Omental fat pad (tissue), 4 donors: ENCODE measurements around the gene NUTF2. TPM values are rescaled to one million over a fixed set of nuclear protein-coding genes. Genes with fewer than 3 reads are reported as not detected.

Source experiments
- ATAC-seq: fragments of 150-250 bp; one replicate; pipeline ENCODE4 v1.9.1; 2016; ENCODE audit warnings: mild to moderate bottlenecking, moderate library complexity; ENCODE audit not compliant: low FRiP score
- DNase-seq: peaks from one replicate; pipeline ENCODE4 v3.0.0-alpha.2; 2019; ENCODE audit warnings: low spot score
- CTCF ChIP-seq, 3 donors: fragments of 450-650 bp; IDR thresholded peaks; one replicate each; pipeline ENCODE4 v1.5.1; 2016 to 2017; ENCODE audit warnings: antibody characterized with exemption in 3 of 3, mild to moderate bottlenecking in 3 of 3, moderate library complexity in 2 of 3
- total RNA-seq, 4 donors: library from RNA; depleted of rRNA; stranded (reverse); fragments of >200 nt; gene quantifications; one replicate each; pipeline ENCODE4 v1.1.0, GENCODE V29; 2016

NUTF2 gene
- 100 to 1,000 TPM in 2 of 4 donors, 10 to 100 TPM in 2; 79.0 to 150 (median 110) TPM for total RNA-seq

- ATAC-seq (peak; percentile 83), DNase-seq (peak; percentile 88)
- no peak for TF ChIP-seq CTCF (IDR thresholded peaks at IDR 0.05)
Measured at GRCh38 chr16:67846320-67847063, at the start of gene NUTF2. TSS of gene NUTF2 (plus strand) at chr16:67846933. CDS start at chr16:67865131, 18,198 bp downstream.

- no peak for DNase-seq
- no peak for TF ChIP-seq CTCF (IDR thresholded peaks at IDR 0.05)
- ATAC-seq, result no peak
Measured at GRCh38 chr16:67800338-67800926, 46.3 kb upstream of the NUTF2 start.

- TF ChIP-seq CTCF (IDR thresholded peaks at IDR 0.05), result no peak
- DNase-seq (no peak), ATAC-seq (no peak)
Measured at GRCh38 chr16:67801241-67801640, 45.5 kb upstream of the NUTF2 start.

GRCh38 chr16:67801883-67802282, 44.9 kb upstream of the NUTF2 start:
- no peak for ATAC-seq
- DNase-seq, result no peak
- TF ChIP-seq CTCF (IDR thresholded peaks at IDR 0.05), result no peak

GRCh38 chr16:67803894-67804293, 42.8 kb upstream of the NUTF2 start:
- TF ChIP-seq CTCF (IDR thresholded peaks at IDR 0.05), result no peak
- ATAC-seq, result no peak
- no peak for DNase-seq

- DNase-seq (no peak), ATAC-seq (no peak)
- no peak for TF ChIP-seq CTCF (IDR thresholded peaks at IDR 0.05)
Measured at GRCh38 chr16:67804853-67805542, 41.7 kb upstream of the NUTF2 start.
